Panc1 (cell line): ENCODE results near the gene LMNA.

Experiments used
- POLR2AphosphoS5 ChIP-seq: IDR thresholded peaks from 2 replicates; pipeline ENCODE4 v1.6.1; 2012; ENCODE audit warnings: mild to moderate bottlenecking, low read depth, low read length, moderate library complexity
- TCF7L2 ChIP-seq: IDR thresholded peaks from 2 replicates; pipeline ENCODE4 v1.6.1; 2011; ENCODE audit warnings: mild to moderate bottlenecking, low read depth, low read length, inconsistent platforms
- TF ChIP-seq, protein P1 (sequence below): fragments of 450-650 bp; IDR thresholded peaks from 2 replicates; pipeline ENCODE4 v1.5.1; 2017; ENCODE audit warnings: mild to moderate bottlenecking

DNA sequence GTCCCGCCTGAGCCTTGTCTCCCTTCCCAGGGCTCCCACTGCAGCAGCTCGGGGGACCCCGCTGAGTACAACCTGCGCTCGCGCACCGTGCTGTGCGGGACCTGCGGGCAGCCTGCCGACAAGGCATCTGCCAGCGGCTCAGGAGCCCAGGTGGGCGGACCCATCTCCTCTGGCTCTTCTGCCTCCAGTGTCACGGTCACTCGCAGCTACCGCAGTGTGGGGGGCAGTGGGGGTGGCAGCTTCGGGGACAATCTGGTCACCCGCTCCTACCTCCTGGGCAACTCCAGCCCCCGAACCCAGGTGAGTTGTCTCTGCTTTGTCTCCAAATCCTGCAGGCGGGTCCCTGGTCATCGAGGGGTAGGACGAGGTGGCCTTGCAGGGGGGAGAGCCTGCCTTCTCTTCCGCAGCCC lies 24.0 kb downstream of the LMNA start:
- TF ChIP-seq, protein P1, sequence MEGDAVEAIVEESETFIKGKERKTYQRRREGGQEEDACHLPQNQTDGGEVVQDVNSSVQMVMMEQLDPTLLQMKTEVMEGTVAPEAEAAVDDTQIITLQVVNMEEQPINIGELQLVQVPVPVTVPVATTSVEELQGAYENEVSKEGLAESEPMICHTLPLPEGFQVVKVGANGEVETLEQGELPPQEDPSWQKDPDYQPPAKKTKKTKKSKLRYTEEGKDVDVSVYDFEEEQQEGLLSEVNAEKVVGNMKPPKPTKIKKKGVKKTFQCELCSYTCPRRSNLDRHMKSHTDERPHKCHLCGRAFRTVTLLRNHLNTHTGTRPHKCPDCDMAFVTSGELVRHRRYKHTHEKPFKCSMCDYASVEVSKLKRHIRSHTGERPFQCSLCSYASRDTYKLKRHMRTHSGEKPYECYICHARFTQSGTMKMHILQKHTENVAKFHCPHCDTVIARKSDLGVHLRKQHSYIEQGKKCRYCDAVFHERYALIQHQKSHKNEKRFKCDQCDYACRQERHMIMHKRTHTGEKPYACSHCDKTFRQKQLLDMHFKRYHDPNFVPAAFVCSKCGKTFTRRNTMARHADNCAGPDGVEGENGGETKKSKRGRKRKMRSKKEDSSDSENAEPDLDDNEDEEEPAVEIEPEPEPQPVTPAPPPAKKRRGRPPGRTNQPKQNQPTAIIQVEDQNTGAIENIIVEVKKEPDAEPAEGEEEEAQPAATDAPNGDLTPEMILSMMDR = no peak
- no peak for TF ChIP-seq POLR2AphosphoS5
- no peak for TF ChIP-seq TCF7L2
